Measurements from ENCODE around the gene FAM170A. TPM values are rescaled to one million over a fixed set of nuclear protein-coding genes. Genes with fewer than 3 reads are reported as not detected.

FAM170A gene
- total RNA-seq (2022; extraction: Qiagen RNA extraction): not detected in 5 replicates

GRCh38 chr5:119629339-119629738, at the start of gene FAM170A:
FAM170A (plus strand) TSS chr5:119629558; CDS start chr5:119629769, 211 bp downstream.

Other genes starting within 250 kb of the FAM170A start
- 52.0 to 65.3 TPM (median 58.1 TPM) in 5 replicates for gene HSD17B4, start 177.1 kb upstream of the FAM170A start, total RNA-seq (2022; extraction: Qiagen RNA extraction)